Neutrophil (primary cell): ENCODE data around the gene DDX1.

Experiments used
- H3K27ac ChIP-seq: fragments of 200-600 bp; sonication (generic); 2 replicates; pipeline ENCODE4 v1.5.1; 2016; ENCODE audit warnings: mild to moderate bottlenecking, moderate library complexity
- H3K27me3 ChIP-seq: fragments of 200-600 bp; sonication (generic); 2 replicates; pipeline ENCODE4 v1.6.0; 2016; ENCODE audit warnings: mild to moderate bottlenecking
- H3K36me3 ChIP-seq: fragments of 200-600 bp; sonication (generic); 2 replicates; pipeline ENCODE4 v1.5.1; 2017
- H3K4me1 ChIP-seq, 2 experiments: fragments of 200-600 bp in 1 of 2; sonication (generic) in 1 of 2; 1 replicate in 1 of 2; 2 replicates in 1 of 2; pipeline versions ENCODE4 v1.5.1 to v1.6.1; 2013 to 2016; ENCODE audit warnings: low read depth in 1 of 2, low read length in 1 of 2, mild to moderate bottlenecking in 1 of 2, moderate library complexity in 1 of 2; ENCODE audit not compliant: control insufficient read depth in 1 of 2, insufficient read depth in 1 of 2
- H3K4me3 ChIP-seq, 2 experiments: fragments of 200-600 bp in 1 of 2; sonication (generic) in 1 of 2; 1 replicate in 1 of 2; 2 replicates in 1 of 2; pipeline ENCODE4 v1.5.1; 2013 to 2016; ENCODE audit warnings: low read depth in 1 of 2, low read length in 1 of 2, mild to moderate bottlenecking in 1 of 2, moderate library complexity in 1 of 2
- H3K9me3 ChIP-seq: fragments of 200-600 bp; sonication (generic); 2 replicates; pipeline ENCODE4 v1.5.1; 2016
- TF ChIP-seq, protein P1 (sequence below): fragments of 200-600 bp; sonication (generic); IDR thresholded peaks from 2 replicates; pipeline ENCODE4 v1.5.1; 2016; ENCODE audit warnings: antibody characterized with exemption

The DDX1 gene

DNA sequence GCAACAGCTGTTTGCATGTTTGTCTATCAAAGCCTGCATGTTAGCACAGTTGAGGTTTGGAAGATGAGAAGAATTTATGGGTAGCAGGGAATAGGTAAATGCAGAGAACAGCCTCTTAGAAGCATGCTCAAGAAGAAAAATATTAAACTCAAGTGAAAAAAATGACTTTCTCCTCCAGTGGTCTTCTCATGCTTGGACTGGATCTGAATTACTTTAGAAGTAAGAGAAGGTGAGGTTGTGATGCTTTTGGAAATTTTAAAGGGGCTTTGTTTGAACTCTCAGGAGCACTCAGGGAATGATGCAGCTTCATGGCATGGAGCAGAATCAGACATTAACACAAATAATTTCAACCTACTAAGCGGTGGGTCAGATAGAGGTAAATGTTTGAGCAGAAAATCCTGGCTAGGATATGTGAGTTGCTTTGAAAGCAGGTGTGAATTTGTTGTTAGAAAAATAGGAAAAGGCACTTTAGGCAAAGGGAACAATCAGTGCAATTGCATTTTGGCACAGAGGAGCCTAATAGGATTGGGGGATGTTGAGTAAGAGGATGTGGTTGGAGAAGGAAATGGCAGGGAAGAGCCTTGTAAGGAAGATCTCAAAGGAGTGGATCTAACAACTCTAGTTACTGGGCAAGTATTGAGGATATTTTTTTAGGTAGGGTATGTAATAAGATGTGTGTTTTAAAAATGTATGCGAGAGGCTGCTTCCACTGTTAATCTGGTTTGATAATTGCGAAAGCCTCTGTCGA, 76.3 kb downstream of the DDX1 start:
- TF ChIP-seq, protein P1, sequence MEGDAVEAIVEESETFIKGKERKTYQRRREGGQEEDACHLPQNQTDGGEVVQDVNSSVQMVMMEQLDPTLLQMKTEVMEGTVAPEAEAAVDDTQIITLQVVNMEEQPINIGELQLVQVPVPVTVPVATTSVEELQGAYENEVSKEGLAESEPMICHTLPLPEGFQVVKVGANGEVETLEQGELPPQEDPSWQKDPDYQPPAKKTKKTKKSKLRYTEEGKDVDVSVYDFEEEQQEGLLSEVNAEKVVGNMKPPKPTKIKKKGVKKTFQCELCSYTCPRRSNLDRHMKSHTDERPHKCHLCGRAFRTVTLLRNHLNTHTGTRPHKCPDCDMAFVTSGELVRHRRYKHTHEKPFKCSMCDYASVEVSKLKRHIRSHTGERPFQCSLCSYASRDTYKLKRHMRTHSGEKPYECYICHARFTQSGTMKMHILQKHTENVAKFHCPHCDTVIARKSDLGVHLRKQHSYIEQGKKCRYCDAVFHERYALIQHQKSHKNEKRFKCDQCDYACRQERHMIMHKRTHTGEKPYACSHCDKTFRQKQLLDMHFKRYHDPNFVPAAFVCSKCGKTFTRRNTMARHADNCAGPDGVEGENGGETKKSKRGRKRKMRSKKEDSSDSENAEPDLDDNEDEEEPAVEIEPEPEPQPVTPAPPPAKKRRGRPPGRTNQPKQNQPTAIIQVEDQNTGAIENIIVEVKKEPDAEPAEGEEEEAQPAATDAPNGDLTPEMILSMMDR, result no peak
- no peak overlapping the region for H3K27ac ChIP-seq
- H3K9me3 ChIP-seq, result no peaks in the 10 kb centered on the region
- peaks cover 14% of the 10 kb centered on the region for H3K27me3 ChIP-seq
- H3K4me3 ChIP-seq, result no peak overlapping the region
- H3K4me1 ChIP-seq, result no peaks in the 10 kb centered on the region
- H3K36me3 ChIP-seq, result no peaks in the 10 kb centered on the region

DNA sequence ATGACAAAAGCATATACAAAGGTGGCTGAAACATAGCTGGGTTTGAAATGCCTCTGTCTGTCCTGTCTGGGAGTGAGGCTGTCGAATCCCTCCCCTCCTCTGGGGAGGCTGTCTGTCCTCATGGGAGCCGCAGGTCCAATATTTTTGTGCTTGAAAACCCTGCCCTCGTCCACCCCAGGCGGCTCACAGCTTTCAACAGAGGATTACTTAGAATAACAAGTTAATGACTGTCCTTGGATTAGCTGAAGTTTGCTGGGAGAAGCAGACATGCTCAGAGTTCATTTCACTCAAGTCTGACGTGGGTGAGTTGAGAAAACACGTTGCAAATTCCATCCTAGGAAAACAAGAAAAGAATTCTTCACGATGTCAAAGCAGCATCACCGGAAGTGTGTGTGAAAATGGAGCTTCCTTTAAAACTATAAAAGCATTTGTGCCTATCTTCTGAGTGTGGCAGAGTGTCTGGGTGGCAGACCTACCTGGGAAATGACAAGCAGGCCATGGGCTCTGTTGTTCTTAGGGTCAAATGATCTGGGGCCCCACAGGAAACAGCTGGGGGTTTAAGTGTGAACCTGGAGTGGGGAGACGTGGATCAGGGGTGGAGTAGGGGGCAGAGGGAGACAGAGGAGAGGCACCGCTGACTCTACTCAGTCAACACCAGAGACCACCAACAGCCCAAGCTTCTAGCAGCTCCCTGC, 77.1 kb downstream of the DDX1 start:
- Histone ChIP-seq H3K27me3 (peaks cover 14% of the 10 kb centered on the region), H3K27ac (no peak overlapping the region)
- TF ChIP-seq, protein P1, result no peak

DNA sequence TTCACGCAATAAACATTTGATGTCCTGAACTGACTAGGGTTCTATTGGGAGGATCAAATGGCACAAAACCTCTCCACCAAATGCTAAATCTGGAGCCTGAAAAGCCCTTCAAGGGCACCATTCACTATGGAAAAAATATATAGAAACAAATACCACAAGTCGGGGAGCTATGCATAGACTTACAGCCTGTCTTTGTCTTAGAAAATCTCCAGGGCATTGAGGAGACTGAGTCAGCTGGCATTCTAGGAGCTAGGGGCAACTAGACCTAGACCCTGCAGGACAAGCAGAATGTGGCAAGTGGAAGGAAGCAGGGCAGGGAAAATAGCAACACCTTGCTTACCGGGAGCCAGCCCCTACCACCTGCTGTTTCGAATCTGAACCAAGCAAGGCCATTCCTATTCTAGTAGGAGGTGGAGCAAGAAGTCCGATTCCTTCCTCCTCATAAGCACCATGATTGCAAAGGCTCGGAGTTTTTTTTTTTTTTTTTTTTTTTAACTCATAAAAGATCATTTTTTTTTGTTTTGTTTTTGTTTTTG, 77.8 kb downstream of the DDX1 start:
- Histone ChIP-seq H3K4me1 (no peaks in the 10 kb centered on the region), H3K36me3 (no peaks in the 10 kb centered on the region), H3K9me3 (no peaks in the 10 kb centered on the region), H3K27ac (no peak overlapping the region), H3K27me3 (peaks cover 14% of the 10 kb centered on the region), H3K4me3 (no peak overlapping the region)
- TF ChIP-seq, protein P1, result no peak

More for the DNA sequence above, 77.1 kb downstream of the DDX1 start:
- H3K4me3 ChIP-seq, result no peak overlapping the region
- H3K36me3 ChIP-seq, result no peaks in the 10 kb centered on the region
- H3K4me1 ChIP-seq, result no peaks in the 10 kb centered on the region
- H3K9me3 ChIP-seq, result no peaks in the 10 kb centered on the region

DNA sequence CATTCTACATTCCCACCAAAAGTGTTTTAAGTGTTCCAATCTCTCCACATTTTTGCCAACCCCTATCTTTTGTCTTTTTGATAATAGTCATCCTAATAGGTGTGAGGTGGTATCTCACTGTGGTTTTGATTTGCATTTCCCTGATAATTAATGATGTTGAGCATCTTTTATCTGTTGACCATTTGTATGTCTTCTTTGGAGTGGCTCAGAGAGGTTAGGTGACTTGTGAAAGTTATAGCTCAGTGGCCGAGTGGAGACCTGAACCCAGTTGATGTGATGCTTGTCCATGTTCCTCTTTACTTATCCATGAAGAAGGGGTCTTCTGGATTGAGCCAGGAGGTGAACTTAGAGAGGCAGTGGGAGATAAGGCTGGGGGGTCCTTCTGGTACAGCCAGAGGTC, 78.8 kb downstream of the DDX1 start:
- Histone ChIP-seq H3K4me3 (no peak overlapping the region), H3K9me3 (no peaks in the 10 kb centered on the region), H3K27ac (no peak overlapping the region), H3K27me3 (peaks cover 14% of the 10 kb centered on the region), H3K36me3 (no peaks in the 10 kb centered on the region), H3K4me1 (no peaks in the 10 kb centered on the region)
- TF ChIP-seq, protein P1, result no peak

DNA sequence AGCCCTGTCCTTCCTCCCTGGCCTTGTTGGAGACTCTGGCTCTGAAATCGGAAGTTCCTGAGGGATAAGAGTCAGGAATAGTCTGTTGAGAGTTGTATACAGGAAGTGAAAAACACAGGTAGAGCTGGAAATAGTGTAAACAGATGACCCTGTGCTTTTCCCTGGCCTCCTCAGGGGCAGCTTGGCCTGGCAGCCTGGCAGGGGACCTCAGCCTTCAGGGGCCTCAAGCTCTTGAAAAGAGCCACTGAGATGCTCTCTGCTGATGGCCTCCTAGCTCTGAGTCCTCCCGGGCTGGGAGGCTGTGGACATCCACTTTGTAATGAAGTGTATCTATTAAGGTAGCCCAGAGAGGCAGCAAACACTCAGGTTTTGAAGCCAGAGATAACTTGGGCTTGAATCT, 79.3 kb downstream of the DDX1 start:
- no peaks in the 10 kb centered on the region for H3K4me1 ChIP-seq
- TF ChIP-seq, protein P1, result no peak
- H3K27me3 ChIP-seq, result peaks cover 14% of the 10 kb centered on the region
- H3K9me3 ChIP-seq, result no peaks in the 10 kb centered on the region
- no peak overlapping the region for H3K4me3 ChIP-seq
- H3K27ac ChIP-seq, result no peak overlapping the region
- no peaks in the 10 kb centered on the region for H3K36me3 ChIP-seq
